HG03571 (cell line): ENCODE data around the gene DNAJC1.

ENCODE experiments used
- ATAC-seq: cut with Tn5 transposase; IDR thresholded peaks from one replicate; pipeline ENCODE4 v1.9.1; 2021; ENCODE audit not compliant: unreplicated experiment

DNAJC1 gene

DNA sequence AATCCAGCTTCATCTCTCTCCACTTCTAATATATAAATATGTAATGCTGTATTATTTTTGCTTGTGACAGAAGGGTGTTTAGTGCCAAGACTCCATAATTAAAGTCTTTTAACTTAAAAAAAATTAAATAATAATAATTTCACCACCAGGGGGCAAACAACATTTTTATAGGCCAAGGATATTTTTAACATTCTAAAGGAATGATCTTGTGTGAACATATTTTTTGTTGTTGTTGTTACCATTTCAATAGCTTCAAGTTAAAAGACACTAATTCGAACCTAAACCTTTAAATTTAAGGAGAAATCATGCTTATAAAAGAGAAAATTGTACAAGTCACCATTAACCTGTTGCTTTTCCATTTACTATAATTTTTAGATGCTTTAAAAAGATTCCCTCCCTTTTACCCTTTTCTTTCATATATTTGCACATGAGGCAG is 7.5 kb upstream of the DNAJC1 start:
- no peak for ATAC-seq

DNA sequence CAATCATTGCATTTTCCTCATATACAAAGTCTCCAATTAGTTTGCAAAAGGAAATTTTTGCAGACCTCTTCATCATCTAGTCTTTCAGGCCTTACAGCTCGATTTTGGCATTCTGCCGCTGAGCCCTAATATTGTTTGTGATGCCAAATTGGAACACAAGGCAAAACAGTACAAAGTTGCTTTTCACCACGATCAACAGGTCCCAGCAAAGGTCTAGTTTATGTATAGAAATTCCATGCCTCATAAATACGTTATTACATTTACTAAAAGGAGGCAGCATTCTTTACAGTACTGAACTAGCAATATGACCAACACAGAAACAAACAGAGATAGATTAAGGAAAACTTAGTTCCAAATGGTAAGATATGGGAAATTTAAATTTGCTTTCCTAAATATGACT is 7.0 kb upstream of the DNAJC1 start:
- ATAC-seq: no peak

DNA sequence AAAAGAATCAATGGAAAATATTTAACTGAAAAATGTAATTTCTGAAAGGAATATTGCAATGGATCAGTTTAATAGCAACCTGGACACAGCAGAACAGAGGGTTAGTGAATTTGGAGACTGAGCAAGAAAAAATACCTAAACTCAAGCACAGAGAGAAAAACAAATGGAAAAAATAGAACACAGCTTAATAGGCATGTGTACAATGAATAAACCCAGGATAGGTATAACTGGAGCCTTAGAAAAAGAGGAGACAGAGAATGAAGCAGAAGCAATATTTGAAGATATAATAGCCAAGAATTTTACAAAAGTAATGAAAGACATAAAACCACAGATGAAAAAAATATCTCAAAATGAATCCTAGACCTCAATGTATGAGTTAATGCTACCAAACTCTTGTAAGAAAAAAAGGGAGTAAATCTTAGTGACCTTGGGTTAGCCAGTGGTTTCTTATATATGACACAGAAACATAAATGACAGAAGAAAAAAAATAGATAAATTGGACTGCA is 2.9 kb upstream of the DNAJC1 start:
- no peak for ATAC-seq

DNA sequence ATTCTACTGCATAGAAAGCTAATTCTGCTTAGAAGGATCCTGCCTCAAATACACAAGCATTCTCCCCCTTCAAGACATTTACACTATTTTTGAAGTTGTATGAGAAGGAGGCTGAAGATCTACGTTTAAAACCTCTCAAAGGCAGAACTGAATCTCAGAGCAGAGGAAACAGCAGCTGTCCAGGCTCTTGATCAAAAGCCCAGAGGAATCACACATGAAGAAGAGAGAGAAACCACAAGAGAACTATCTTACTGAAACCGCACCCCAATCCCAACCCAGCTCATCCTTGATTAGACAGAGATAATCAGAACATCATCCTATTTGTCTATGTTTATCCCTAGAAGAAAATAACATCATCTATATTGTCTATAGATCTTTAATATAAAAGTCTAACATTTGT is 2.2 kb upstream of the DNAJC1 start:
- ATAC-seq: no peak

DNA sequence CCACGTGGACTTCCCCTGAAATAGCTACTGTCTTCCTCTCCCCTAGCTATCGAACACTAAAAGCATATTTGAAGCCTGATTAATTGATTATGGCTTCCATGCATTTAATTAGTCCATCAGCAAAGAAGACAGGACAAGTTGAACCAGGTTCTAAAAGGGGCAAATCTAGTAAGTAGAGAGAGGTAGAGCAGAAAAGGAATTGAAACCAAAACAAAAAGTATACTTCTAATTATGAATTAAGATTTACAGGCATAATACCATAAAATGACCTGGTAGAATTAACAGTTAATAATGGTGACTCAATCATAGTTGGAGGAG is 393 bp upstream of the DNAJC1 start:
- ATAC-seq: no peak

DNA sequence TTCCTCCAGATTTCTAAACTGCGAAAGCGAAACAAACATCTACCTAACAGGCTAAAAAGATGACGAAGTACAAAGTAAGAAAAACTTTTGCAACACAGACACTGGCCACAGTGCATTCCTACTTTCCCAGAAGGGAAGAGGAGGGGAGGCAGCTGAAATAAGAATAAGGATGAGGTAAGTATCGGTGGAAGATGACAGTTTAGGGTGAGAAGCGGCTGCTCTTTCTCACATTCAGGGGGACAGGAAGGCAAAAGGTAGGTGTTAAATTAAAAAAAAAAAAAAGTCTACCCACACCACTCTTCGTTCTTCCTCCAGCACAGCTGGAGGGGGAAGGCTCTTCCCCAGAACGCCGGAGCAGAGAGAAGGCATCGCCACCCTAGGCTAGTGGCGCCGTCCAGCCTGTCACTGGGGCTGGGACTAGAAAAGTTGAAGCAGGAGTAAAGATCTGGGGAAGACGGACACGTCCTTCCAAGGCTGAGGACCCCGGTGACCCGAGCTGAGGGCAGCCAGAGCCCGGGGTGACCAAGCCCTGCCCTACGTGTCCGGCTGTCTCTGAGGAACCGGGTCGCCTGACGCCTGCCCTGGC is 846 bp downstream of the DNAJC1 start:
- peak; percentile 13 for ATAC-seq

DNA sequence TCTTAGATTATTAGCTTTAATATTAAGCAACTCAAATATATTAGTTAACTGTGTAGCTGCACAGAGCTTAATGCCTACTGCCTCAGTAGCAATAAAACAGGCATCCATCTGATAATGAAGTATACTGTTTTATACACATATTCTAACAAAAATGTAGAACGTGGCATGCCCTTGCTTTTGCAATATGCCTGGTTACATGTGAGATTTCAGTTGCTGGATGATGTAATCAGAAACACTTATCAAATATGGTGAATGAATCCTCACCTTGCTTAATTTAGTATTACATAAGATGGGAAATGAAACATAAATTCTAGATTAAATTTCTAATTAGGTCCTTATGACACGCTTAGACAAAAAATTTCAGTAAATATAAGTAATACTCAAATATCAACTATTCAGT is 8.0 kb downstream of the DNAJC1 start:
- no peak for ATAC-seq

DNA sequence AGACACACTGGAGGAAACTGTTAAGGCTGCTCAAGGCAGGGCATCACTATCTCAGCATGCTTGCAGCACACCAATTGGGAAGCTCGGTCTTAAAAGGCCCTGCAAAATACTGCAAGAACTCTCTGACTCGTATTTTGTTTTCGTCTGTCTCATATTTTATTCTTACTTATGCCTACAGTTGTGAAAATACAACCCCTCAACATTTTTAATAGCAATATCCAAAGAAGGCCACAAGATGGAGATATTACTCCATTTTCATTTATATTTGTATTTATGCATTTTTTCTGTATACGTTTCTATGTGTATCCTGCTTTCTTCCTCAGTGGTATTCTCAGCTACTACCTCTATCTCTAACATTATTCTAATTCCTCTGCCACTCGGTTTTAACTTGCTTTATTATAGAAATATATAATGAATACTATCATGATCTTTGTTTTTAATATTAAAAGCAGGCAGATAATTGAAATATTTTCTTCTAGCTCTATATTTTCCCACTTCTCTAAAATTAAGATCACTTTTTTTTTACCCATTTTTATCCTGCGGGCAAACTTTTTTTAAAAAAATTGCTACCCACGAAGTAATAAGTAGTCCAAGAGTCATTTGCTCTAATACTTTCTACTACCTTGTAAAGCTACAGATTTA is 10.0 kb downstream of the DNAJC1 start:
- no peak for ATAC-seq

DNA sequence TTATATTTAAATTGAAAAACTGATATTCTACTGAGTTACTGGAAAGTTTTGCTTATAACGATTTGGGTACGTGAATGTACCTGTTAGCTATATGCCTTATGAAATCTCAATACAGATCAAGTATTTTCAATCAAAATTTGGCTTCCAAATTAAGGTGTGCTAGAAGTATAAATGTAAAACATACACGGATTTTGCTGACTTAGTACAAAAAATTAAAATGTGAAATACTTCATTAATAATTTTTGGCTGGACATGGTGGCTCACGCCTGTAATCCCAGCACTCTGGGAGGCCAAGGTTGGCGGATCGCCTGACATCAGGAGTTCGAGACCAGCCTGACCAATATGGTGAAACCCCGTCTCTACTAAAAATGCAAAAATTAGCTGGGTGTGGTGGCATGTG is 11.7 kb downstream of the DNAJC1 start:
- ATAC-seq: no peak

DNA sequence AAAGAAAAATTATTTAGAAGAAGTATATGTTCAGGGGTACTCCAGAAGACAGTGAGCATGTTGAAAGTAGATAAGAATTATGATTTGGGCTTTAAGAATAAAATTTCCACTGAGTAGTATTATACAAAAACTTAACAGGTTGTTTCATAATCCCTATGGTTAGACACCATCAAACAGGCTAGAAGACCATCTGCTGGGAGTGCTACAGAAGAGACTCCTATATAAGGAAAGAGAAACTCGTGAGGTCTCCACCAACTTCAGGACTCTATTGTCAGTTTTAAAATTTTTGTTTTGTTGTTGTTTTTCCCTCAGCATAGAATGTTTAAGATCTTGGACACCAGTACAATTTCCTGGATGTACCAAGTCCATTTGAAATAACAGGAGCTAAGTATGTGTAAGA is 13.1 kb downstream of the DNAJC1 start:
- no peak for ATAC-seq

DNA sequence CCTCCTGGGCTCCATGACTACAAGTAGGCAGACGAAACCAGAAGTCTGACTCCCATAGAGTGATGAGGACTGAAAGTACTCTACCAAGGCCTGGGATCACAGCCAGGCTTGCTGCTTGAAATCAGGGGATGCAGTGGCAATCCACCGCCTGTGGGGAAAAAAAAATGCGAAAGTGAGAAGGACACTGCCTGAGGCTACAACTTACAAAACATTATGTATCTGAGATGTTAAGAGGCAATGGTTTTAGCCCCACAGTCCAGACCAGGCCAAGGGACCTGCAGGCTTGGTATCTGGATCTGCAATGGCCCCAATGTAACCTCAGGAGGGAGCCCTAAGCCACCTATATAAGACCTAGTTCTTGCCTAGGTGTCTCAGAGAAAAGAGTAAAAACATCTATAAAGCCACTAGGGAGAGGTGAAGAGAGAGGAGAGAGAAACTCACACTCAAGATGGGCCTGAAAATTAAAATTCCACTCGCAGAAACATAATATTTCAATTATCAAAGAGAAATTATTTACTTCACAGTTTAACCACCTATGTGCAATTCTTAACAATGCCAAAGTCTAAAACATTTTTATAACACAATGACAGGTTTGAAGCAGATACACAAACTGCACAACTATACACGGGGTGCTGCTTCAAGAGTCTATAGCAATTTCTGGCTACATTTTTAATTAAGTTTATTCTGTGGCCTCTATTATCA is 13.9 kb downstream of the DNAJC1 start:
- peak; percentile 72 for ATAC-seq

DNA sequence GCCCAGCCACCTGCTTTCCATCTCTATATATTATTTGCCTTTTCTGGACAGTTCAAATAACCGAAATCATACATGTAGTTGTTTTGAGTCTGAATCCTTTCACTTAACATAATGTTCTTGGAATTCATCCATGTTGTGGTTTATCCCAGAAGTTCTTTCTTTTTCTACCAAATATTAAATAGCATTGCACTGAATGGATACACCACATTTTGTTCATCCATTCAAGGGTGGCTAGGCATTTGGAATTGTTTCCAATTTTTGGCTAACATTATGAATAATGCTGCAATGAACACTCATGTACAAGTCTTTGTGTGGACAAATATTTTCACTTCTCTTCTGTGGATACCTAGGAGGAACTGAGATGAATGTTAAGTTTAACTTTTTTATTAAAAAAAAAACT is 18.0 kb downstream of the DNAJC1 start:
- ATAC-seq: no peak

DNA sequence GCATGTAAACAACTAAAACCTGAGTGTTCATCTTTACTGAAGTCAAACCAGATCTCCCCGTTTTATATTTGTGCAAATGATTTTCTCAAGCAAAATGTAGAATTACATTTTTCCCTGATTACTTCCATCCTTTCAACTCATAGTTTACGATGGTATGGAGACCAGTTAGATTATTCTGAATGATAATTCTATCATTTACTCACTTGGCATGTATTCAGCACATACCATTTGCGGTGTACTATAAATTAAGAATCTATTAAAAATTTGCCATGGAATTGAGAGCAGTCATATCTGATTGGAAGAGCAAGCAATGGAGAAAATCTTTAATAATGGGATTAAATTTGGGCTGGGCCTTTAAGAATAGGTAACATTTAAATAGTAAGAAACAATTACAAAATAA is 22.4 kb downstream of the DNAJC1 start:
- ATAC-seq: no peak

DNA sequence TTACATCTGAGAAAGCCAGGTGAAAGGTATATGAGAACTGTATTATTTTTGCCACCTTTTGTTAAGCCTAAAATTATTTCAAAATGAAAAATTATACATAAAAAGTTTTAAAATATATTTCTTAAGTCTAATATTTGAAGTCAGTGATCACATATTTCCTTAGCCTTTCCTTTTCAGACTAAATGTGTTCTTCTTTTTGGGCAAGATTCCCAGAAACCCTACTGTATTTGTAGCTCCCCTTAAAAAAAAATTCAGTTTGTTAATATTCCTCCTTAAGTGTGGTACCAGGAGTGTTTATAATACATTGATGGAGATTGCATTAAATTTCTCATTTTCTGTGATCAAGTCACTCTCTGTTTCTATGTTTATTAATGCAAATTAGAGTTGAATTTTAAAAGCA is 22.8 kb downstream of the DNAJC1 start:
- no peak for ATAC-seq

DNA sequence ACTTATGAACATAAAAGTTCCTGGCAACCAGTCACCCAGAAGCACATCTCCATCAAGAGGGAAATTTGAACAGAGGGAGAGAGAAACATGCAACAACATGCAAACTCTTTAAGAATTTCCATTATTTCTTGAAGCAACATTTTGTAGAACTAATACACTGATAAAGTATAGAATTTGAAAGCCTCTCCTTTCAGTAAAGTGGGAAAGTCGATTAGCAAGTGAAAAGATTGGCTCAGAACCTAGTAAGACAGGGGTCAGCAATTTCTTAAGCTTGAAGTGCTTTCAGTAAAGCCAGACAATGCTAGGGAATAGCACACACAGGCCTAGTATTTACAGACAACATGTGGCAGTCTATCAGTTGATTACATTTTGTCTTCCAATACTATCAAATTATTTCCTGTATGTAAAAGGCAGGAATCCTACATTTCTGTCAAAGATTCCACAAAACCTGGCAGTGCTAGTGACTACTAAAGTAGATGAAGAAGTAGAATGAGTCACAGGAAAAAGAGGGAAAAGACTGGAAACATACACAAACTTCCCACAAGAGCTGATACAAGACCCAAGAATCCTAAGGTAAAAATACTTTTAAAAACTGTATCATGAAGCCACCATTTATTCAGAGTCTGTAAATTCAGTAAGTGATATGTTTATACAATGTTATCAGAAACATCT is 25.2 kb downstream of the DNAJC1 start:
- ATAC-seq: no peak

DNA sequence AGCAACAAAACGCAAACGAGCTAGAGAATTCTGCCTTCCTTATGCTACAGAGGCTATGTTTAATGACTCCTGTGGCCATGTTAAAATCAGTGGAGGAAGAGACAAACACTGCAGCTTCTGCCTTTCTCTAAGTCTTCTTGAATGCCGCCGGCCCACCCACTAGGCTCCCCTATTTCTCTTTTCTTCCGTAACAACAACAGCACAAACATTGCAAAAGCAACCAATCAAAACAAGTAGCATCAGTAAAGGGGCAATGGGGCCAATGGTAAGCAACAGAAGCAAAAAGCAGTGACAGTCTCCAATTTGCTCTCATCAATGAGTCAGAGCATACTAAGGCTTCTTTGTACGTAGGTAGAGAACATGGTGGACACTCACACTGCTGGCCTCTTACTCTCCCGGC is 26.8 kb downstream of the DNAJC1 start:
- ATAC-seq: no peak

DNA sequence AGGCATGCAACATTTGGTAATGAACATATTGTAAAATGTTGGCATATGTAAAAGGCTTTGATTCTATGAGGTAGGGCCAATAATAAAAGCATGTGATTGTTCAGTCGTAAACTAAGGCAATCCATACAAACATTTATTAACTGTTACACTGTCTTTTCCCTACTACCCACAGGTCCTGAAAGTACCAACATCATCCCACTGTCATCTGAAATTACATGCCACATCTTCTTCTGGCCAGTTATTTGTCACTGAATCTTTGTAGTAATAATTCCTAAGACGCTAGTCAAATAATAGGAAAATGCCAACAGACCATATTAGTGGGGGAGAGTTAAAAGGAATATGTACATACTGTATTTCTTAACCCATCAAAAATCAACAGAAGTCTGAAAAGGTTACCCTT is 27.2 kb downstream of the DNAJC1 start:
- no peak for ATAC-seq

DNA sequence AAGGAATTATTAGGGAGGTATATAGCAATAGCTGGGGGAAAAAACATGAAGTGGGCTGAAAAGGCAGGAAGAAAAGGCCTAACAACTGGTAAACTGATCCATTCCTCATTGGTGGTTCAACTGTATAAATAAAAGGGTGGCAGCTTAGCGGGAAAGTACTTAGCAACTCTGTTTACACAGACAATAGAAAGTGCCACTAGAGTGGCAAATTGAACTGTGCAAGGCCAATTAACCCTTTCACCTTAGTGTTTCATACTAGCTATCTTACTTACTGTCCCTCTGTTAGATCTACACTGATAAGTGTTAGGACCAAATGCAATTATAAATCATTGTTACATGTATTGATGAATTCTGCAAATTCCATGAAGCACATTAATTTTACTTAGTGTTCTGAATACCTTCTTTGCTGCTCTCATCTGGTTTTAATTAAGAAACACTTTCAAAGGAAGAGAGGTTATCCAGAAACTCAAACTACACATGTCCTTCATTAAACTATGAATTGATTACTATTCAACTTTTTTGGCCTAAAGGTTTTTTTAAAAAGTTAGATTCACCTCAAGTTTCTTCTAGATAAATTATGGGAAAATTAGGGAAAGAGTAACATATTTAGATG is 28.0 kb downstream of the DNAJC1 start:
- no peak for ATAC-seq

DNA sequence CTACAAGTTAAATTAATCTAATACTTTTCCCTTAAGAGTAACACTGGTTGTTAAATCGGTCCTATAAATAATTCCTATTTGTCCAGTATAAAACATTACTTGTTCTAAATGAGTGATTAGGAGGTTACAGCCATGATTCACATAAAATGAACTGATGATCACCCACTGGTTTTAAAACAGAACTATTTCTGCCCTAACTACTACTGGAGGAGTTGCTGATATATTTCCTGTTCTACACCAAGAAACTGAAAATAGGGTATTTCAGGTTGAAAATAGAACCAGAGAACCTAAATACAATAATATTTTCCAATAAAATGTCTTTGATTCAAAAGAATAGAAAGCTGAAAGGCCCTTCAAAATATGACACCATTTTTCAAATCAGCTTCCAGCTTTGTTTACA is 30.9 kb downstream of the DNAJC1 start:
- ATAC-seq: no peak

DNA sequence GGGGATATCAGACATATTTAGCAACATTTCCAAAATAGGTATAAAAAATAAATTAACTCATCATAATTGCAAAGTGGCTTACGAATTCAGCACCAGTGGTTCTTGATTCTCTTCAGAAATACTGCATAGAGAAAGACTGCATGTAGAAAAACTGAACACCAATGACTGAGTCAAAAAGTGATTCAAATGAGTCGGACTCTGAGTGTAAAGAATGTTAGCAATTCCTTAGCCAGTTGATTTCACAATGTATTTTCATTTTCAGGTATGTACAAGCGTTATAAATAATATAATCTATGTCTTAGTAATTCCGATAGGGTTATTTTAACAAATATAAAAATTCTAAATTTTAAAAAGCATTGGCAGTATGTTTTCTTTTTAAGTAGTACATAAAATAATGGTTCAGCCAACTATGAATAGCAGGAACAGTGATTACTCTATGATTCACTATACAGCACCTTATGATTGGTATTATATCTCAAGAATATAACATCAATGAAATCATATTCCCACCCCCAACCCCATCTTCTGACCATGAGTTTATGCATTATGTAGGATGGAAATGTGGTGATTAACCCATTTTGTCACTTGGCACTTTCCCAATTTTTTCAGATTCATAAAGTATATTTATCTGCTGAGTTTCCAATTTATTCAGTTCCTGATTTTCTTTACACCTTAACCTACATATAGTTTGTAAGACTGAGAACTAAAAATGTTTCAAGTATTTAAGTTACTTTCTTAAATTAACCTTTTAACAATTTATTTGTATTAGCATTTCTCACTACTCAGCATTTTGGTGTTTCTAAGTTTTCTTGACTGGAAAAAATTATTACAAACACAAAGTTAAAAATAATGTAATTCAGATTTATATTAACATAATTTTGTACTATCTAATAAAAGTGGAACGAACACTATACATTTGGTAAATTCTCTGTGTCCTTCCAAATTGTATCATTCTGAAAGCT is 33.9 kb downstream of the DNAJC1 start:
- ATAC-seq: no peak
